ENCODE measurements around the gene LMTK3. TPM values are rescaled to one million over a fixed set of nuclear protein-coding genes. Genes with fewer than 3 reads are reported as not detected.

The LMTK3 gene
- total and polyA plus RNA-seq, 2 of the 13 experiments (the other 11 are each of a cell fraction or from before 2014, with no cell fraction given) = 0.18 to 0.29 TPM

- TF ChIP-seq RNF219 (CRISPR knock-in tag; IDR thresholded peaks at IDR 0.05) (no peak), ZKSCAN8 (CRISPR knock-in tag; IDR thresholded peaks at IDR 0.05; ENCODE audit: borderline replicate concordance) (peak; percentile 88; the same call in 1 of the 2 replicates), ZBTB39 (CRISPR knock-in tag; IDR thresholded peaks at IDR 0.05) (peak; percentile 61; the same call in 1 of the 2 replicates), ZNF292 (CRISPR knock-in tag; IDR thresholded peaks at IDR 0.05; ENCODE audit: borderline replicate concordance, low read depth) (peak; percentile 96), PAWR (CRISPR knock-in tag; IDR thresholded peaks at IDR 0.05; ENCODE audit: borderline replicate concordance) (no peak), ZNF33A (CRISPR knock-in tag; IDR thresholded peaks at IDR 0.05; ENCODE audit: borderline replicate concordance) (no peak), RAD51 (IDR thresholded peaks at IDR 0.05; ENCODE audit: borderline replicate concordance) (no peak), CREB1 (IDR thresholded peaks at IDR 0.05) (no peak), CREB1 (CRISPR knock-in tag; IDR thresholded peaks at IDR 0.05) (peak; percentile 78), ZNF766 (CRISPR knock-in tag; IDR thresholded peaks at IDR 0.05; ENCODE audit: borderline replicate concordance) (no peak), RARA (CRISPR knock-in tag; IDR thresholded peaks at IDR 0.05) (peak; percentile 96), ZFP41 (CRISPR knock-in tag; IDR thresholded peaks at IDR 0.05; ENCODE audit: borderline replicate concordance) (no peak), ZC3H4 (CRISPR knock-in tag; IDR thresholded peaks at IDR 0.05; ENCODE audit: borderline replicate concordance) (no peak), ZNF784 (CRISPR knock-in tag; IDR thresholded peaks at IDR 0.05; ENCODE audit: borderline replicate concordance) (peak; percentile 81; the same call in 1 of the 2 replicates), ZBTB20 (CRISPR knock-in tag; IDR thresholded peaks at IDR 0.05; ENCODE audit: borderline replicate concordance, low read depth) (0 out of 2 replicates have a peak, but pooled peaks have one; percentile 83), NR2C2 (CRISPR knock-in tag; IDR thresholded peaks at IDR 0.05; ENCODE audit: borderline replicate concordance) (peak; percentile 76), ZNF367 (CRISPR knock-in tag; IDR thresholded peaks at IDR 0.05; ENCODE audit: borderline replicate concordance) (no peak), ZNF430 (CRISPR knock-in tag; IDR thresholded peaks at IDR 0.05) (peak; percentile 73), ZNF543 (CRISPR knock-in tag; IDR thresholded peaks at IDR 0.05) (peak; percentile 84; the same call in 1 of the 2 replicates), TOPORS (CRISPR knock-in tag; IDR thresholded peaks at IDR 0.05) (no peak), BATF2 (CRISPR knock-in tag; IDR thresholded peaks at IDR 0.05) (no peak), JUNB (CRISPR knock-in tag; IDR thresholded peaks at IDR 0.05; ENCODE audit: borderline replicate concordance) (no peak), MIXL1 (CRISPR knock-in tag; IDR thresholded peaks at IDR 0.05) (no peak), ZNF589 (CRISPR knock-in tag; conservative IDR thresholded peaks at IDR 0.05) (no peak; the same call in 1 of the 2 replicates)
Observed at GRCh38 chr19:48558018-48558684, 46.5 kb upstream of the LMTK3 start (continued).

Data from HepG2 (cell line).